H1 (cell line): ENCODE results near the gene CCDC59. TPM values are rescaled to one million over a fixed set of nuclear protein-coding genes. Genes with fewer than 3 reads are reported as not detected.

Experiments used
- CTCF ChIA-PET: fragments of 300-600 bp; sonication (Branson Sonifier 250); formaldehyde crosslinking; loops from one replicate; lab custom pipeline; 2021; ENCODE audit not compliant: partially characterized antibody; lab: Charles Lee
- POLR2A ChIA-PET: fragments of 300-600 bp; sonication (Branson Sonifier 250); formaldehyde crosslinking; loops from one replicate; lab custom pipeline; 2021; ENCODE audit warnings: inconsistent platforms; ENCODE audit not compliant: partially characterized antibody; lab: Charles Lee
- DNase-seq, 2 experiments: peaks; one replicate each; pipeline versions ENCODE4 v3.0.0 to v3.0.0-alpha.2; 2010 to 2022; ENCODE audit warnings: low spot score in 2 of 2, low read depth in 1 of 2, mixed read lengths in 1 of 2
- FAIRE-seq: peaks from 2 replicates; lab custom pipeline; 2011; peaks lifted over from hg19 to GRCh38; lab: Jason Lieb, UNC
- H2AFZ ChIP-seq: 2 replicates; pipeline ENCODE4 v1.8.1; 2012; ENCODE audit warnings: low read length, inconsistent platforms
- H2AK5ac ChIP-seq: 2 replicates; pipeline ENCODE4 v1.6.1; 2013; ENCODE audit warnings: low read depth, low read length
- H2BK120ac ChIP-seq: replicated peaks from 2 replicates; pipeline ENCODE3; 2013; ENCODE audit warnings: low read depth, low read length, inconsistent platforms
- H2BK12ac ChIP-seq: 2 replicates; pipeline ENCODE4 v1.6.1; 2013; ENCODE audit warnings: low read depth, low read length
- H2BK15ac ChIP-seq: 2 replicates; pipeline ENCODE4 v1.6.1; 2013; ENCODE audit warnings: low read length
- H2BK20ac ChIP-seq: 2 replicates; pipeline ENCODE4 v1.6.1; 2013; ENCODE audit warnings: low read length
- H2BK5ac ChIP-seq: 2 replicates; pipeline ENCODE4 v1.6.1; 2013; ENCODE audit warnings: low read depth, low read length
- H3K14ac ChIP-seq: 2 replicates; pipeline ENCODE4 v1.6.1; 2013; ENCODE audit warnings: inconsistent platforms; ENCODE audit not compliant: insufficient read length
- H3K18ac ChIP-seq: 2 replicates; pipeline ENCODE4 v1.6.1; 2013; ENCODE audit warnings: low read length; ENCODE audit errors: extremely low read depth
- H3K23ac ChIP-seq: 2 replicates; pipeline ENCODE4 v1.6.1; 2013; ENCODE audit warnings: inconsistent platforms; ENCODE audit not compliant: insufficient read length
- H3K23me2 ChIP-seq: 2 replicates; pipeline ENCODE4 v1.6.1; 2013; ENCODE audit warnings: low read depth, low read length
- H3K27ac ChIP-seq: 2 replicates; pipeline ENCODE4 v1.6.1; 2011; ENCODE audit warnings: low read depth, low read length, inconsistent platforms
- H3K27me3 ChIP-seq, 4 experiments: replicated peaks in 1 of 4; 1 replicate in 1 of 4; 2 replicates in 3 of 4; pipeline versions ENCODE4 v1.6.1 to v1.8.1; 2011 to 2013; ENCODE audit warnings: low read length in 3 of 4, mild to moderate bottlenecking in 3 of 4, inconsistent platforms in 2 of 4, mixed read lengths in 2 of 4, moderate library complexity in 1 of 4; ENCODE audit not compliant: control insufficient read depth in 3 of 4, insufficient read depth in 3 of 4; ENCODE audit errors: extremely low read depth in 1 of 4
- H3K36me3 ChIP-seq, 4 experiments: 2 replicates each; pipeline versions ENCODE4 v1.6.1 to v1.8.1; 2011 to 2013; ENCODE audit warnings: mild to moderate bottlenecking in 4 of 4, low read length in 3 of 4, moderate library complexity in 2 of 4, control low read depth in 1 of 4, inconsistent platforms in 1 of 4; ENCODE audit not compliant: insufficient read depth in 4 of 4, control insufficient read depth in 2 of 4
- H3K4ac ChIP-seq: replicated peaks from 2 replicates; pipeline ENCODE3; 2013; ENCODE audit warnings: low read length, low read depth, mixed read lengths, inconsistent platforms; ENCODE audit not compliant: insufficient read length
- H3K4me1 ChIP-seq, 4 experiments: replicated peaks in 1 of 4; 1 replicate in 1 of 4; 2 replicates in 3 of 4; pipeline versions ENCODE4 v1.6.1 to v1.8.1; 2011 to 2013; ENCODE audit warnings: low read length in 3 of 4, inconsistent platforms in 2 of 4, mixed read lengths in 1 of 4; ENCODE audit not compliant: insufficient read depth in 4 of 4, control insufficient read depth in 3 of 4
- H3K4me2 ChIP-seq, 2 experiments: 2 replicates each; pipeline versions ENCODE4 v1.6.1 to v1.8.1; 2011 to 2013; ENCODE audit warnings: low read depth in 2 of 2, low read length in 2 of 2, control low read depth in 1 of 2, inconsistent platforms in 1 of 2, mild to moderate bottlenecking in 1 of 2; ENCODE audit not compliant: insufficient read depth in 1 of 2
- H3K4me3 ChIP-seq, 4 experiments: fragments of 200-600, 300-600 bp in 1 of 4; sonication (generic), shearing (Covaris generic), sonication (Bioruptor Twin) in 1 of 4; 2 replicates each; pipeline versions ENCODE4 v1.5.1 to v1.8.1; 2011 to 2016; ENCODE audit warnings: low read length in 4 of 4, low read depth in 3 of 4, control low read depth in 2 of 4, inconsistent platforms in 2 of 4, mild to moderate bottlenecking in 2 of 4, mixed read lengths in 1 of 4, moderate library complexity in 1 of 4; ENCODE audit not compliant: insufficient read depth in 2 of 4; ENCODE audit errors: extremely low read depth in 1 of 4
- H3K56ac ChIP-seq: replicated peaks from 2 replicates; pipeline ENCODE3; 2013; ENCODE audit warnings: low read depth, mild to moderate bottlenecking, mixed read lengths, low read length, inconsistent platforms; ENCODE audit not compliant: insufficient read length
- H3K79me1 ChIP-seq: 2 replicates; pipeline ENCODE4 v1.6.1; 2013; ENCODE audit warnings: low read depth, low read length, control low read depth
- H3K79me2 ChIP-seq, 2 experiments: 2 replicates each; pipeline versions ENCODE4 v1.6.1 to v1.8.1; 2012 to 2013; ENCODE audit warnings: low read length in 2 of 2, mild to moderate bottlenecking in 2 of 2, inconsistent platforms in 1 of 2; ENCODE audit not compliant: insufficient read depth in 2 of 2, control insufficient read depth in 1 of 2
- H3K9ac ChIP-seq, 4 experiments: replicated peaks in 1 of 4; 1 replicate in 1 of 4; 2 replicates in 3 of 4; pipeline versions ENCODE4 v1.6.1 to v1.8.1; 2011 to 2013; ENCODE audit warnings: low read depth in 3 of 4, low read length in 3 of 4, control low read depth in 2 of 4, mild to moderate bottlenecking in 2 of 4, moderate library complexity in 2 of 4, inconsistent platforms in 1 of 4; ENCODE audit errors: extremely low read depth in 1 of 4
- H3K9me3 ChIP-seq, 2 experiments: 2 replicates each; pipeline versions ENCODE4 v1.6.1 to v1.8.1; 2012 to 2013; ENCODE audit warnings: mild to moderate bottlenecking in 2 of 2, moderate library complexity in 2 of 2, control low read depth in 1 of 2, inconsistent platforms in 1 of 2, low read depth in 1 of 2, low read length in 1 of 2, mixed read lengths in 1 of 2; ENCODE audit not compliant: insufficient read depth in 2 of 2
- H4K20me1 ChIP-seq, 2 experiments: replicated peaks in 1 of 2; 2 replicates each; pipeline versions ENCODE3 to v1.8.1; 2011 to 2013; ENCODE audit warnings: inconsistent platforms in 2 of 2, low read length in 2 of 2, mild to moderate bottlenecking in 1 of 2; ENCODE audit not compliant: insufficient read depth in 2 of 2, control insufficient read depth in 1 of 2
- H4K5ac ChIP-seq: 2 replicates; pipeline ENCODE4 v1.6.1; 2013; ENCODE audit warnings: low read length, low read depth, mixed read lengths, inconsistent platforms; ENCODE audit not compliant: insufficient read length
- H4K8ac ChIP-seq: 2 replicates; pipeline ENCODE4 v1.8.0; 2013; ENCODE audit warnings: mild to moderate bottlenecking, moderate library complexity, low read length, inconsistent platforms; ENCODE audit not compliant: insufficient read depth; ENCODE audit errors: extremely low read depth
- H4K91ac ChIP-seq: replicated peaks from 2 replicates; pipeline ENCODE3; 2013; ENCODE audit warnings: low read length, mixed read lengths, inconsistent platforms; ENCODE audit not compliant: insufficient read length
- ATF3 ChIP-seq: IDR thresholded peaks from 2 replicates; pipeline ENCODE4 v1.6.1; 2011; ENCODE audit warnings: low read depth, mild to moderate bottlenecking, low read length; ENCODE audit not compliant: insufficient read depth
- BCL11A ChIP-seq, 2 experiments: IDR thresholded peaks; one replicate each; pipeline ENCODE4 v1.6.1; 2011; ENCODE audit warnings: low read depth in 2 of 2, low read length in 2 of 2, mild to moderate bottlenecking in 2 of 2
- BRCA1 ChIP-seq: IDR thresholded peaks from 2 replicates; pipeline ENCODE4 v1.6.1; 2012; ENCODE audit warnings: low read depth, low read length, improper control_type of control experiment
- CBX5 ChIP-seq: fragments of 300-800, 300-1000 bp; sonication (generic); IDR thresholded peaks from 2 replicates; pipeline ENCODE4 v1.7.1; 2016; ENCODE audit warnings: antibody characterized with exemption, low read length, low read depth
- CREB1 ChIP-seq: IDR thresholded peaks from 2 replicates; pipeline ENCODE4 v1.6.1; 2012; ENCODE audit warnings: inconsistent platforms
- CTBP2 ChIP-seq: IDR thresholded peaks from 2 replicates; pipeline ENCODE4 v1.7.0; 2011; ENCODE audit warnings: borderline replicate concordance, mild to moderate bottlenecking, moderate library complexity, mixed read lengths, low read length; ENCODE audit not compliant: insufficient read depth, insufficient read length
- E2F6 ChIP-seq: IDR thresholded peaks from 2 replicates; pipeline ENCODE4 v1.6.1; 2012; ENCODE audit warnings: inconsistent platforms
- EP300 ChIP-seq, 2 experiments: IDR thresholded peaks; 1 replicate in 1 of 2; 2 replicates in 1 of 2; pipeline ENCODE4 v1.6.1; 2011 to 2012; ENCODE audit warnings: low read depth in 2 of 2, low read length in 2 of 2, mild to moderate bottlenecking in 2 of 2, borderline replicate concordance in 1 of 2, inconsistent platforms in 1 of 2, moderate library complexity in 1 of 2
- GABPA ChIP-seq: IDR thresholded peaks from 2 replicates; pipeline ENCODE4 v1.6.1; 2011; ENCODE audit warnings: mild to moderate bottlenecking, low read length, moderate library complexity, borderline replicate concordance; ENCODE audit not compliant: insufficient read depth
- RXRA ChIP-seq: IDR thresholded peaks from 2 replicates; pipeline ENCODE4 v1.6.1; 2011; ENCODE audit warnings: low read depth, mild to moderate bottlenecking, low read length, moderate library complexity; ENCODE audit not compliant: insufficient read depth
- SIX5 ChIP-seq: IDR thresholded peaks from 2 replicates; pipeline ENCODE4 v1.6.1; 2011; ENCODE audit warnings: mild to moderate bottlenecking, low read depth, low read length
- TBP ChIP-seq: IDR thresholded peaks from 2 replicates; pipeline ENCODE4 v1.6.1; 2011; ENCODE audit warnings: low read depth, low read length, improper control_type of control experiment
- TCF12 ChIP-seq: IDR thresholded peaks from 2 replicates; pipeline ENCODE4 v1.6.1; 2011; ENCODE audit warnings: low read depth, mild to moderate bottlenecking, low read length
- ZNF274 ChIP-seq: IDR thresholded peaks from 2 replicates; pipeline ENCODE4 v1.7.0; 2012; ENCODE audit warnings: low read length, borderline replicate concordance; ENCODE audit errors: extremely low read depth
- WGBS, 2 experiments: shearing (Covaris generic) in 1 of 2; methylation state at CpG; one replicate each; pipeline versions ENCODE4 v1.1.6 to v1.1.7; 2013 to 2015; ENCODE audit warnings: low lambda C conversion rate in 2 of 2, mixed read lengths in 2 of 2, inconsistent platforms in 1 of 2, low coverage in 1 of 2, missing lambda C conversion rate in 1 of 2; ENCODE audit not compliant: insufficient replicate concordance in 2 of 2, insufficient coverage in 1 of 2, insufficient read length in 1 of 2; ENCODE audit errors: extremely low coverage in 1 of 2, missing lambda C conversion rate in 1 of 2; 5-methylcytosine and 5-hydroxymethylcytosine counted together
- polyA plus RNA-seq, 7 experiments: library from polyadenylated mRNA; depleted of rRNA in 3 of 7; stranded (reverse) in 5 of 7; unstranded in 2 of 7; fragments of >200 nt in 5 of 7; fragments of 200-250 nt in 2 of 7; gene quantifications; 1 replicate in 5 of 7; 2 replicates in 1 of 7; 4 replicates in 1 of 7; pipeline versions ENCODE4 v1.2.1 to v1.2.3, GENCODE V29; 2011 to 2013; ENCODE audit warnings: missing spikeins in 2 of 7, mixed read lengths in 2 of 7
- total RNA-seq: library from RNA; stranded (reverse); fragmentation: NEBNext Ultra II Directional; extraction: Animal tissue kit (Norgen Biotek cat#: 25700); gene quantifications from 2 replicates; pipeline ENCODE4 v1.2.1, GENCODE V29; 2021

CCDC59 gene
- total and polyA plus RNA-seq, 2 of the 8 experiments (the other 6 are each of a cell fraction or from before 2014, with no cell fraction given), result 11.6 to 54.0 TPM

GRCh38 chr12:82407481-82407880 lies 49.3 kb upstream of the CCDC59 start:
- no peak overlapping the region for H4K91ac ChIP-seq
- H2AFZ ChIP-seq, result no peak overlapping the region
- H4K8ac ChIP-seq, result no peak overlapping the region
- no peaks in the 10 kb centered on the region for H3K9me3 ChIP-seq
- POLR2A ChIA-PET, result no interaction called here
- H3K23ac ChIP-seq, result no peak overlapping the region
- no peak overlapping the region for H3K4me2 ChIP-seq
- no peak overlapping the region for H2BK12ac ChIP-seq
- WGBS, 2 experiments, result 93% methylated on average over 5 of the region's 5 CpGs; no CpG with 5 or more reads in 1 of the 2 experiments
- H4K20me1 ChIP-seq, result no peaks in the 10 kb centered on the region
- H3K4ac ChIP-seq, result no peak overlapping the region
- H3K79me1 ChIP-seq, result no peaks in the 10 kb centered on the region
- no peak for FAIRE-seq
- no peak overlapping the region for H3K27ac ChIP-seq
- no peak overlapping the region for H3K14ac ChIP-seq
- H3K27me3 ChIP-seq, result no peaks in the 10 kb centered on the region
- H3K4me3 ChIP-seq, result no peak overlapping the region
- no peaks in the 10 kb centered on the region for H3K23me2 ChIP-seq
- no peak overlapping the region for H3K56ac ChIP-seq
- H3K18ac ChIP-seq, result no peak overlapping the region
- no peak overlapping the region for H2BK20ac ChIP-seq
- CTCF ChIA-PET, result no interaction called here
- H2BK5ac ChIP-seq, result no peak overlapping the region
- DNase-seq, result no peak
- H3K79me2 ChIP-seq, result no peaks in the 10 kb centered on the region
- no peak overlapping the region for H4K5ac ChIP-seq
- H3K9ac ChIP-seq, result no peak overlapping the region
- H2AK5ac ChIP-seq, result no peak overlapping the region
- H2BK120ac ChIP-seq, result no peak overlapping the region
- H2BK15ac ChIP-seq, result no peak overlapping the region
- no peaks in the 10 kb centered on the region for H3K4me1 ChIP-seq
- no peaks in the 10 kb centered on the region for H3K36me3 ChIP-seq
- TF ChIP-seq RXRA, result no peak
- TF ChIP-seq CBX5, result no peak
- TF ChIP-seq CTBP2, result no peak
- no peak for TF ChIP-seq ZNF274
- TF ChIP-seq TBP, result no peak
- no peak for TF ChIP-seq ATF3
- no peak for TF ChIP-seq CREB1
- no peak for TF ChIP-seq SIX5
- no peak for TF ChIP-seq BCL11A (IDR thresholded peaks at IDR 0.05; ENCODE audit: low read depth in 2 of 2, low read length in 2 of 2)
- no peak for TF ChIP-seq BRCA1
- TF ChIP-seq E2F6, result no peak
- no peak for TF ChIP-seq EP300 (IDR thresholded peaks at IDR 0.05; ENCODE audit: borderline replicate concordance in 1 of 2, low read depth in 2 of 2, low read length in 2 of 2)
- TF ChIP-seq GABPA, result no peak
- no peak for TF ChIP-seq TCF12
